Body of pancreas (tissue), 4 donors: ENCODE data around the gene IRGQ. TPM values are rescaled to one million over a fixed set of nuclear protein-coding genes. Genes with fewer than 3 reads are reported as not detected.

Experiments used
- ATAC-seq: fragments of 150-250 bp; one replicate; pipeline ENCODE4 v1.9.1; 2016
- DNase-seq, 4 donors: peaks; one replicate each; pipeline ENCODE4 v3.0.0-alpha.2; 2019
- H3K27ac ChIP-seq, 4 donors: fragments of 200-600 bp; sonication (generic); 1 replicate in 3 of 4; 2 replicates in 1 of 4; pipeline versions ENCODE4 v1.5.1 to v1.6.1; 2016 to 2019; ENCODE audit warnings: mild to moderate bottlenecking in 1 of 4, mixed read lengths in 1 of 4, moderate library complexity in 1 of 4
- H3K27me3 ChIP-seq, 2 donors: fragments of 200-600 bp; sonication (generic); one replicate each; pipeline ENCODE4 v1.6.0; 2016; ENCODE audit warnings: mild to moderate bottlenecking in 1 of 2
- H3K36me3 ChIP-seq, 2 donors: fragments of 200-600 bp; sonication (generic); replicated peaks in 1 of 2; 2 replicates each; pipeline ENCODE4 v1.5.1; 2016; ENCODE audit warnings: low read depth in 2 of 2; ENCODE audit not compliant: insufficient read depth in 1 of 2
- H3K4me1 ChIP-seq: fragments of 200-600 bp; sonication (generic); one replicate; pipeline ENCODE4 v1.6.0; 2016
- H3K4me3 ChIP-seq, 2 donors: fragments of 200-600 bp; sonication (generic); 1 replicate in 1 of 2; 2 replicates in 1 of 2; pipeline ENCODE4 v1.5.1; 2016 to 2019
- H3K9me3 ChIP-seq, 3 donors: fragments of 200-600 bp; sonication (generic); 1 replicate in 2 of 3; 2 replicates in 1 of 3; pipeline ENCODE4 v1.5.1; 2016
- CTCF ChIP-seq, 7 experiments: fragments of 450-650 bp in 4 of 7; fragments of 200-600 bp in 3 of 7; sonication (generic) in 3 of 7; IDR thresholded peaks; one replicate each; pipeline ENCODE4 v1.5.1; 2016 to 2019; ENCODE audit warnings: antibody characterized with exemption in 7 of 7
- POLR2A ChIP-seq, 3 donors: fragments of 450-650 bp; IDR thresholded peaks; one replicate each; pipeline ENCODE4 v1.6.1; 2016; ENCODE audit warnings: antibody characterized with exemption in 3 of 3, mild to moderate bottlenecking in 2 of 3
- whole genome bisulfite sequencing, 2 donors: methylation state at CpG; one replicate each; pipeline ENCODE4 v1.1.5; 2017; 5-methylcytosine and 5-hydroxymethylcytosine counted together
- intact Hi-C: fragments of 100-400 bp; cut with DNase I; formaldehyde crosslinking; loops from one replicate; pipeline ENCODE4 v1.15.1; 2023
- total RNA-seq, 2 donors: library from RNA; depleted of rRNA; stranded (reverse); fragments of >200 nt; gene quantifications; one replicate each; pipeline ENCODE4 v1.1.0, GENCODE V29; 2016

IRGQ gene
- total RNA-seq, 2 donors from 2014 or later, result 9.1 to 20.1 TPM

- 0 to 1% methylated on average over 13 to 18 of the region's 18 CpGs for WGBS, 2 donors
- intact Hi-C loops, result no loop called here
These were observed 332 bp downstream of the IRGQ start for GRCh38 chr19:43595605-43595998.

GRCh38 chr19:43594710-43595604 is 977 bp downstream of the IRGQ start:
- TF ChIP-seq CTCF (IDR thresholded peaks at IDR 0.05) (peak in 6 of 7 experiments; percentile 24 to 61 (median 52)), POLR2A (IDR thresholded peaks at IDR 0.05) (peak in 1 of 3 donors; percentile 7)
- 3 to 6% methylated on average over 13 to 62 of the region's 64 CpGs for WGBS, 2 donors

More at GRCh38 chr19:43595605-43595998, 332 bp downstream of the IRGQ start:
- Histone ChIP-seq H3K27ac (peak overlapping the region; percentile 72 to 99 (median 86)), H3K4me3 (peak overlapping the region; percentile 57 to 58), H3K36me3 (peaks cover 0 to 7% of the 10 kb centered on the region in 2 donors), H3K4me1 (peaks cover 36% of the 10 kb centered on the region), H3K27me3 (no peaks in the 10 kb centered on the region), H3K9me3 (no peaks in the 10 kb centered on the region)
- TF ChIP-seq POLR2A (IDR thresholded peaks at IDR 0.05), result no peak
- TF ChIP-seq CTCF (IDR thresholded peaks at IDR 0.05), result no peak
- DNase-seq, result no peak
- peak; percentile 6 for ATAC-seq

GRCh38 chr19:43594081-43594697 is 1.7 kb downstream of the IRGQ start:
- Histone ChIP-seq H3K27ac (peak overlapping the region in 2 of 4 donors; percentile 80 to 93), H3K4me3 (no peak overlapping the region), H3K4me1 (peaks cover 36% of the 10 kb centered on the region), H3K9me3 (no peaks in the 10 kb centered on the region), H3K36me3 (peaks cover 0 to 7% of the 10 kb centered on the region in 2 donors), H3K27me3 (no peaks in the 10 kb centered on the region)
- ATAC-seq (no peak), DNase-seq (no peak)
- intact Hi-C loops, result no loop called here
- TF ChIP-seq POLR2A (IDR thresholded peaks at IDR 0.05) (no peak), CTCF (IDR thresholded peaks at IDR 0.05) (no peak)
- 89 to 90% methylated on average over 8 to 10 of the region's 10 CpGs for WGBS, 2 donors

More at GRCh38 chr19:43594710-43595604, 977 bp downstream of the IRGQ start:
- no peaks in the 10 kb centered on the region for H3K9me3 ChIP-seq
- peak overlapping the region; percentile 72 to 99 (median 86) for H3K27ac ChIP-seq
- H3K4me3 ChIP-seq, result peak overlapping the region; percentile 57 to 58
- ATAC-seq (peak; percentile 8), DNase-seq (peak; percentile 52 to 59 (median 53))
- intact Hi-C loops, result no loop called here
- H3K27me3 ChIP-seq, result no peaks in the 10 kb centered on the region
- peaks cover 36% of the 10 kb centered on the region for H3K4me1 ChIP-seq
- peaks cover 0 to 7% of the 10 kb centered on the region in 2 donors for H3K36me3 ChIP-seq

- no peak overlapping the region for H3K4me3 ChIP-seq
- H3K4me1 ChIP-seq, result peaks cover 31% of the 10 kb centered on the region
- H3K27ac ChIP-seq, result no peak overlapping the region
- peaks cover 0 to 5% of the 10 kb centered on the region in 2 donors for H3K36me3 ChIP-seq
- TF ChIP-seq POLR2A (IDR thresholded peaks at IDR 0.05), result no peak
- no peak for TF ChIP-seq CTCF (IDR thresholded peaks at IDR 0.05)
- DNase-seq (no peak), ATAC-seq (no peak)
- no peaks in the 10 kb centered on the region for H3K9me3 ChIP-seq
- no peaks in the 10 kb centered on the region for H3K27me3 ChIP-seq
- intact Hi-C loops, result no loop called here
- WGBS, 2 donors, result 93 to 94% methylated on average over 31 to 37 of the region's 37 CpGs
These were observed 3.1 kb downstream of the IRGQ start for GRCh38 chr19:43592800-43593350.
